Activated T-cell treated with anti-CD3 and anti-CD28 coated beads, Interleukin-2, amount 50 U/mL, for 48 hours (primary cell): Measurements from ENCODE around the gene CC2D2A.

Experiments used
- DNase-seq, 2 experiments: peaks; one replicate each; pipeline ENCODE4 v3.0.0-alpha.2; 2020

CC2D2A gene

DNA sequence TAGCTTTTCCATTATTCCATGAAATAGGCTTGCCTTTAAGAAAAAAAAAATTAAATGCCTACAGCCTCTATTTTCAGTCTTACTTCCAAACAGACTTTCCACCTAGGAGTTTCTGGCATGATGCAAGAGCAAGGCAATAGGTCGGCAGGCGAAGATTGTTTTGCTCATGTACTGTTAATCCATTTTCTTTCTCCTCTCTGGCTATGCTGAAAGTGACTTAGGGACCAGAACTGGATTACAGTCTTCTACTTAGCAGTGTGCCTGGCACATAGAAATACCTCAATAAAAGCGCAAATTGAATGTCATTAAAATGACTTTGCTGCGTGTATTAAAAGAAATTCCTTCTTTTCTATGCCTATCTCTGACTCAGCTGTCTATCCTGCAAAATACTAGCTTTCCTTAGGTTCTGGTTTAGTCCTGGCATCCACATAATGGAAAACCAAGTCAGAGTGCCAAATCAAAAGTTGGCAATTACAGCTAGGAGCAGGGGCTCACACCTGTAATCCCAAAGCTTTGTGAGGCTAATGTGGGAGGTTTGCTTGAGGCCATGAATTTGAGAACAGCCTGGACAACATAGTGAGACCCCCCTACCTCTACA is 51.9 kb downstream of the CC2D2A start:
- DNase-seq: no peak

DNA sequence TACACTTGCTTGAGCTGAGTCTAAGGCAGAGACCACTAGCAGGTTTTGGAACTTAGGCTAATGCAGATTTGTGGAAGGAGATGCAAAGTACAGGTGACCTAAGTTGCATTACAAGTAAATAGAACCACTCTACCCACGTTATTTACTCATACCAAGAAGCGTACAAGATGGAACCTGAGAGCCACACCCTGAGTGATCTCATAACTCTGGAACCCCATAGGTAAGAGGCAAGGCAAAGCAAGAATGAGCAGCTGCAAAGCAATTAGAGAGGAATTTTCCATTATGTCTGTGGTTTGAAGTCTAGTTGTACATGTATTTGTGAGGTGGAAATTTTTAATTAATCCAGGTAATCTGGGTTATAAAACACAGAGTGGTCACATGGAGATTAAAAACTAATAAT is 55.4 kb downstream of the CC2D2A start:
- no peak for DNase-seq

DNA sequence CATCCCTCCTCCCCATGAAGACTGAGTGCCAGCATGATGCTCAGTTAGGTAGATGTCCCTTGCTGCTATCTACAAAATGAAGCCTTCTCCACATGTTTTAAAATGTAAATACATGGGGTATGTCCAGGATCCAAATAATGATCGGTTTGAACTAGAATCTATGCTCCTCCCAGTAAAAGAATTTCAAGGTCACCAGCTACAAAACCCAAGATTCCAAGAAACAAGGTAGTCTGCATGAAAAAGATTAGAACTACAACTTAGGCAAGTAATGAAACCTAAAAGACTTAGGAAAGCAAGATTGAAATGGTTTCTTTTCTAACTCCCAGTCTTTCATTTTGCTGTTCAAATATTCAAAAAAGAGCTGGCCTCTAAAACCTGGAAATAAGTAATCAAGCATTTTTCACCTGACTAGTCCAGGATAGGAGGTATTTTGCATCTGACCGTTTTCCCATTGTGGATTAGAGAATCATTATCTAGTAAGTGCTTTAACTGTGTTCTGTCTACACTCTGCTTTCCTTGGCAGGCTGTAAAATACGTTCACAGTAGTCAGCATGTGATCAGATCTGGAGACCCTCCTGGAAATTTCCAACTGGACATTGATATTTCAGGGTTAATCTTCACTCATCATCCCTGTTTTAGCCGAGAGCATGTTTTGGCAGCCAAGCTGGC is 57.4 kb downstream of the CC2D2A start:
- DNase-seq: no peak

DNA sequence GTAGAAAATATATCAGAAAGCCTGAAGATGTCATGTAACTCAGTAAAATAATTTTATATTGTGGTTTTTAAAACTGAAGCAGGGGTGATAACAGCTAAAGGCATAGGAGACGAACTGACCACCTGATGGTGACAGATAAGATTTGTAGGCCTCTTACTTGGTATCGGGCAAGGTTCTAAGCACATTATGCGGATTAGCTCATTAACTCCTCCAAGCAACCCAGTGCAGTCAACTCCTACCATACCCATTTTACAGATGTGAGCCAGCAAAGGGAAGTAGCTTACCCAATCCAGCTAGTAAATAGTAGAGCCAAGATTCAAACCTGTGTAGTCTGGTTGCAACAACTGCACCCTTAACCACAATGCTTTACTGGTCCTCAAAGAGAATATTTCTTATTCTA is 62.1 kb downstream of the CC2D2A start:
- no peak for DNase-seq

DNA sequence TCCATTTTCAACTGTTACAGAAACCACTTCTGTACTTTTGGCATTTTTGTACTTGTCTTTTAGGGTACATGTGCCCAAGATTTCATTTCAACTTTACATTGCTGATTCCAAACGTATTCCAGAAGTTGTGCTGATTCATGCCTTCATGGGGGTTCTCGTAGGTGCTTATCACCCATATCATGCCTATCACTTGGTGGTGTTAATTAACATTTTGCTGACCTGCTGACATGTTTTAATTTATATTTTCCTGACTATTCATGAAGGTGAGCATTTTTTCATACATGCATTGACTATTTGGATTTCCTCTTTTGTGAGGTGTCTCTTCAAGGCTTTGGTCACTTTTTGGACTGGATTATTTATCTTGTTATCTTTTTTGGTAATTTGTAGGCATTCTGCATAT is 64.1 kb downstream of the CC2D2A start:
- DNase-seq: no peak

DNA sequence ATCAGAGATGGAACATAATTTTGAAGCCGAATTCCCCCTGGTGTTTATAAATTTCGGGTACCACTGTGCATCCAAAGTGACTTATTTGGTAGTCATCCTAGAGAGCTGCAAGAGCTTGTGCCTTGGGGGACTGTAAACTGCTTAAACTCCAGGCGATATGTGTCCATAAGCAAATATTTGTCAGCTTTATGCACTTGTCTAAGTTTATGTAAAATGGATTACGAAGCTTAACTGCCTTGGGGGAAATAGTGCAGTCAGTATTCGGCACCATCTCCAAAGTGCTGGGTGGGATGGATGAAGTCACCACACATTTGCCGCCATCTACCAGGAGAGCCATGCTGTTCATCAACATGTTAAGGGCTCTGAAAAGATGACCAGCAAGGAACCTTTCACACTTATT is 65.9 kb downstream of the CC2D2A start:
- no peak for DNase-seq

DNA sequence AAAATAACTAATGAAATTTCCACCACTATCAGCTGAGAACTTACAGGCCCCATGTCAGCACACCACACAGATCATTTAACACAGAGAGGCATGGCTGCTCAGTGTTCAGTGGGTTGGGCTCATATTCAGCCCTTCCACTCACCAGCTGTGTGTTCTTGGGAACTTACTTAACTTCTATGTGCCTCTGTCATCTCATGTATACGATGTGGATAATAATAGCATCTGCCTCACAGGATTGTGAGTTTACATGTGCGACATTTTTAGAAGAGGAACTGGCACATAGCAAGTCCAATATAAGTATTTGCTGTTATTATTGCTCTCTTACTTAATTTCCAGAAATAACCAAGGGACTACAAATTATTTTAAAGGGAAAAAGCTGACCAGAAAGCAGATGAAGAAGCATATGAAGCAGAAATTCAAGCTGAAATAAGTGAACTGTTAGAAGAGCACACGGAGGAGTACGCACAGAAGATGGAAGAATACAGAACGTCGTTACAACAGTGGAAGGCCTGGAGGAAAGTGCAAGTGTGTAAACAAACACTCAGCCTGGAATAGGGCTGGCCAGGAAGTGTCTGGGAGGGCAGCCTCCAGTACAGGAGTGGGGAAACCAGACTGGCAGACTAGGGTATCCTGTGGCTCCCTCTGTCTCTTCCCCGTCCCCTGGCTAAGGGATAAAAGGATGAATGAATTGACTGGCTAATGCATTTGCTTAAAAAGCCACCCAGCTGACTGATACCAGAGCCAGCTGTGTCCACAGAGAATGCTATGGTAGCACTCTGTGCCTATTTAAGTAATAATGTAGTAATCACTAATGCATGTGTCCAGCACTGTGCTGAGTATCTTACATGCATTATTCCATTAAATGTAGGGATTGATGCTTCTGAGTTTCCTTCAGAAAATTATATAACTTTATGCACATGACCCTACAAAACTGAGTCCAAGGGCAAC is 67.1 kb downstream of the CC2D2A start:
- no peak for DNase-seq

DNA sequence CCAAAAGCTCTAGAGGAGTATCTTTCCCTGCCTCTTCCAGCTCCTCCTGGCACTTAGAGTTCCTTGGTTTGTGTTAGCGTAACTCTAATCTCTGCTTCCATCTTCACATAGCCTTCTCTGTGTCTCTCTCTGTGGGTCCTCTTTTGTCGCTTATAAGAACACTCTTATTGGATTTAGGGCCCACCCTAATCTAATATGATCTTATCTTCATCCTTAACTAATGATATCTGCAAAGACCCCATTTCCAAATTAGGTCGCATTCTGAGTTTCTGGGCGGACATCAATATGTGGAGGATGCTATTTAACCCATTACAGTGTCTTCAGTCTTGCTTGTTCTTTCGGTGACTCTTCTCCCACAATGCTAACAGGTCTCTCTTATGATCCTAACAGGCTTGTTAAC is 72.3 kb downstream of the CC2D2A start:
- no peak for DNase-seq

DNA sequence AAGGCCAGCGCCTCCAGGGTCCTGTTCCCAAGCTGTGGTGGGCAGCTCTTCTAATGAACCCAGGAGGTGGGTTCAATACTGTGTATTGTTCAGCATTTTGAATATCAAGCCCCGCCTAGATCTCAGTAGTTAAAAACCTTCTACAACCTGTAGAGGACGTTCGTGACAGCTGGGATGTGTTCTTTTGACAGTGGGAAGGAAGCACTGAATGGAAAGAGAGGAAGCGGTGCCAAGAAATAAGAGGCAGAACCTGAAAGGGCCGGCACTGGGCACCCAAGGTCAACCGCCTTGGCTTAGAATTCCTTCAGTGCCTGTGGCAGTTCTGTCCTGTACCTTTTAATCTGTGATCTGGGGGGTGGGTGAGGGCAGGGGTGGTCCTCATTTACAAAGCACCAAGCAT is 73.1 kb downstream of the CC2D2A start:
- DNase-seq: no peak

DNA sequence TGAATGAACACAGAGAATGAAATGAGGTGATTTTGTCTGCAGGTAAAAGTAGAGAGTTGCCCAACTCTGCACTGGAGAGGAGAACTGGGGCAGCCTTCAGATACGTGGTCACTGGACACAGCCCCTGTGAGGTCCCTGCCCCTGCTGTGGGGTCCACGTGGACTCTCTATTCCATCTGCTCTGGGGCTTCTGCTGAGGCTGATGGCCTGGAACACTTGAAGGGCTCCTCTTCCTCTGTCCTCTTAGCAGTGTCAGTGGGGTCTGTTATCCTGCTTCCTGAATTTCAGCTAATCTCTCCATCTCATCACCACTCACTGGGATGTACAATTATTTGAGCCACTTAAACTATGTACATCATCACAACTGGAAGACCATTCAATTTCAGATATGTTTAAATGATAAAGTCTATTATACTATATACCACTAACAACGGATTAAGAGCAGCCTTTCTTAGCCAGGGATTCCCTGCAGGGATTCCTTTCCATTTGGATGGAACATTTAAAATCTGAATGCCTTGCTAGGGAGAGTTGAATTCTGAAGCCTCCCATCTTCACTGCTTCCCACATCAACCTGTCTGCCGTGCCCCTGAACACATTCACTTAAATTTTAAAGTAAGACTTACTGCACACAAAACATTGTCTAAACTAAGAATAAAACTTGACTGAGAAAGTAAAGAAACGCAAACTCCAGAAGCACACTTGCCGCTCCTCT is 74.0 kb downstream of the CC2D2A start:
- DNase-seq: no peak

DNA sequence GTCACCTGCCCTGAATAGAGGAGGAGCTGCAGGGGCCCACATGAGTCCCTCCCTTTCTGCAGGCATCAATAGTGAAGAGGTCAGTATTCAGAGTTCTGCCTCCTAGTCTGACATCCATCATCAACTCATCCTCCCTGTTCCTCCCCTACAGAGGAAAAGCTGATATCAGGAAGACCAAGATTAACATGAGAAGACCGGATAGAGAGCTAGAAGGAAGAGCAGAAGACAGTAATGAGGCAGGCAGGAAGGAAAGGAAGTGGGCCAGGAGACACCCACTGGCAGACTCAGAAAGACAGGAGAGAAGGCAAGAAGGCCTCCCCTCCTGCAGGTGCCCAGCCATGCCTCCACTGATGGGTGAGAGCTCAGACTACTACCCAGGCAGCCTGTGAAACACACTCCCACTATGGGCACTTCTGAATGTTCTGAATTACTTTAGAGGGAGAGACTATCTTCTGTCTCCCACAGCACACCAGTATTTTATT is 74.6 kb downstream of the CC2D2A start:
- DNase-seq: no peak

DNA sequence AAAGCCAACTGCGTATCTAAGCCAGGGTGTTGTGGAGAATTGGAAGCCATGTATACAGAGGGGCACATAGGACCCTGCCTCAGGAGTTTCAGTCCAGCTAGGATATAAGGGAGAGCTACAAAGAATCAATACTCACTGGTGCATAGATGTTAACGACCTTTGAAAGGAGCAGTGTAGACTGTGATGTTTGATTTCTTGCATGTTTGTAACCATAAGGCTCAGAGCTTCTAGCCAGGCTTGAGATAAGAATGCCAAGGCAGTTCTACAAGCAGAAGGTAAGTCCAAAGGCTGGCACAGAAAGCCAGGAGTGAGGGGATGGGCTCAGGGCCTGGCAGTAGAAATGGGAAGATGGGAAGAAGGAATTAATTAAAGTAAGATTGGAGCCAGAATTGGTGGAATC is 75.7 kb downstream of the CC2D2A start:
- no peak for DNase-seq

DNA sequence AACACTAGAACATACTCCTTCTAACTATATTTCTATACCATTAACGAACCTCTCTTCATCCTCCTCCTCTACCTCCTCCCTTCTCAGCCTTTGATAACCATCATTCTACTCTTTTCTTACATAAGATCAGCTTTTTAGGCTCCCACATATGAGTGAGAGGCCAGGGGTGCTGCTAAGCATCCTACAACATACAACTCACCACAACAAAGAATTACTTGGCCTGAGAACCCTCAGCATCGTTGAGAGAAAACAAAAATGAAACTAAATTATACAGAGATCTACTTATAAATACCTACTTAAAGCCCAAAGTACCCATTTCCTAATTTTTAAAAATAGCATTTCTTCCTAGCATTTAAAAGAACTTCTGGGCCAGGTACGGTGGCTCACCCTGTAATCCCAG is 77.7 kb downstream of the CC2D2A start:
- no peak for DNase-seq

DNA sequence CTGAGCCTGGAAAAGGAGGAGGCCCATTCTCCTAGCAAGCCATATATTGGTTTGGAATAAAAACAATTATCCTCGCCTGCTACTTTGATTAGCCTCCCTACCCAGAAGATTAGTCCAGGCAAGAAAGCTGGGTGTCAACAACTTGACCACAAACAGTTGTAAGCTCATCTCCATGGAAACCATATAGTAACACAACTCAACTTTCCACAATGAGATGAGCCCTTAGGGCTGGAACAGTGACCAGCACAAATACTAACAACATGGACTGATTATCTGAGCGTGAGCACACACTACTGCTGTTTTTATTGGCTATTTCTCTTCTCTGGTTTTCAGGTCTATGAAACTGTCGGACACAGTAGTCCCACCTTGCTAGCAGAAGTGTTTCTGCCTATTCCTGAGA is 80.8 kb downstream of the CC2D2A start:
- DNase-seq: no peak

DNA sequence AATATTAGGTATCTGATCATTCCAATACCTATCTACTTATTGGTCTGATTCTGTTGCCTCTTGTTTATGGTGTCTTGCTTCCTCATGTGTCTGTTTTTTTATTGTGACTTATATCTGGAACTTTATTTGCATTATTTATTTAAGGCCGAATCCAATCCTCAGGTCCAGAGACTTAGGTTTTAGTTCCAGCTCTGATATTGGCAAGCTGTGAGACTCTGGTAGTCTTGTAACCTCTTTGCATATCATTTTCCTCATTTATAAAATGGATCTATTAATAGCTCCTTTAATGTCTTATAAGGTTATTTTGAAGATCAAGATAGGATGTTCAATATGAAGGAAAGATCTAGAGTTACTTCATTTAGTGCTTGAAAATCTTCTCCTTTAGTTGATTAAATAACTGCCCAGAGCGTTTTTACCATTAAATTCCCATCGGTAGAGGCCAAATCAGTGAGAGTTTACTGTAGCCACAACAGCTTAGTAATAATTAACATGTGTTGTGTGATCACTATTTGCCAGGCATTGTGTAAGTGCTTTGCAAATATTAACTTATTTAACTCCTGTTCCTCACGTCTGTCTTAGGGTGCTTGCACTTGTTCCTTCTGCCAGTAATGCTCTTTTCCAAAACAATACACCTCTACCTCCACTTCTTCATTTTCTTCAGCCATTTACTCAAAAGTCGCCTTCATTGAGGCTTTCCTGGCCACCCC is 82.2 kb downstream of the CC2D2A start:
- DNase-seq: no peak

DNA sequence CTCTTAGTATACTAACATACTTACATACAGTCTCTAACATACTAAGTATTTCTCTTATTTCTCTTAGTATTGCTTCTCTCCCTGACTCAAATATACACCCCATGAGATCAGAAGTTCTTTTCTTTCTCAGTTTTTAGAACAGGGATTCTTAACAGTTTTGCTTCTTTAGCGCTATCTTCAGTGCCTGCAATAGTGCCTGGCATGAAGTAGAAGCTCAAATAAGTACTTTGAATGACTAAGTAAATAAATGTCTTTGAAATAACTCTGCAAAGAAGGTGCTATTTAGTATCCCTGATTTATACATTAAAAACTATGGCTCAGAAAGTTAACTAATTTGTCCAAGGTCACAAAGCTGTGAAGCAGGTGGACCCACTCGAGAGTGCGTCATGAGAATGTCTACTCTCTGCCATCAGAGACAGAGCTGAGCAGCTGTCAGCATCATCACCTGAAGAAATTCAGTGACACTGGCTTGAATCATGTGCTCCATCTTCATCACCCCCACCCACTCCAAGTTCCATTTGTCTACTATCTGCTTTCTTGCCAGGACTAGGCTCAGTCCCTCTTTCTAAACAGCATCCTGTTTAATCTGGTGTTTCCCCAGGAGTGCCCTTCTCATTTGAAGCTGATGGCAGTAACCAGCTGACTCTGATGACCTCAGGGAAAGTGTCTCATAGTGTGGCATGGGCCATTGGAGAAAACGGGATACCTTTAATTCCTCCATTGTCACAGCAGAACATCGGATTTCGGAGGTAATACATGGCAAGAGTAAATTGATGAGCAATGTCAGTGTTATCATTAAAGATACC is 83.1 kb downstream of the CC2D2A start:
- no peak for DNase-seq

DNA sequence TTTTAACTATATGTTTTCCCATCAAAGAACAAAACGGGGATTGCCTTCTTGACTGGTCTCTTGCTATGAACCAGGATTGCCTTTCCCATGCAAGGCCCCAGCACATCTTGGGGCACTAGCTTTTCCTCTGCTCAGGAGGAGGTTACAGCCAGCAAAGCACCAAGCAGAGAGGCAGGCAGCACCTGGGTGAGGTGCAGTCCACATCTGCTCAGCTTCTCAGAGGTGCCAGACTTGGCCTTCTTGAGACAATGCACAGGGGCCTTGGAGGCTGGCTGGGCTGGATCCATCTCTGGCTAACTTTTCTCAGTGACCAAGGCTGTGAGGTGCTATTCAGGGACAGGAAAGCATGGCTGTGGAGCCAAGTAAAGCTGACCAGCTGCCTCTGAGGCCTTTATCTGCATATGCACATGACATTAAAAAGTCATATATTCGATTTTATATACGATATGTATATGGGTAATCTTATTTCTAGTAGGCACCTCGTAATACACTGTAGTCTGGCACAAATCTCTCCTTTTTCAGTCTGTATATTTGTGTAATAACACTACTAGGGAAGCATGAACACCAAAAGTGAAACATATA is 86.9 kb downstream of the CC2D2A start:
- no peak for DNase-seq

DNA sequence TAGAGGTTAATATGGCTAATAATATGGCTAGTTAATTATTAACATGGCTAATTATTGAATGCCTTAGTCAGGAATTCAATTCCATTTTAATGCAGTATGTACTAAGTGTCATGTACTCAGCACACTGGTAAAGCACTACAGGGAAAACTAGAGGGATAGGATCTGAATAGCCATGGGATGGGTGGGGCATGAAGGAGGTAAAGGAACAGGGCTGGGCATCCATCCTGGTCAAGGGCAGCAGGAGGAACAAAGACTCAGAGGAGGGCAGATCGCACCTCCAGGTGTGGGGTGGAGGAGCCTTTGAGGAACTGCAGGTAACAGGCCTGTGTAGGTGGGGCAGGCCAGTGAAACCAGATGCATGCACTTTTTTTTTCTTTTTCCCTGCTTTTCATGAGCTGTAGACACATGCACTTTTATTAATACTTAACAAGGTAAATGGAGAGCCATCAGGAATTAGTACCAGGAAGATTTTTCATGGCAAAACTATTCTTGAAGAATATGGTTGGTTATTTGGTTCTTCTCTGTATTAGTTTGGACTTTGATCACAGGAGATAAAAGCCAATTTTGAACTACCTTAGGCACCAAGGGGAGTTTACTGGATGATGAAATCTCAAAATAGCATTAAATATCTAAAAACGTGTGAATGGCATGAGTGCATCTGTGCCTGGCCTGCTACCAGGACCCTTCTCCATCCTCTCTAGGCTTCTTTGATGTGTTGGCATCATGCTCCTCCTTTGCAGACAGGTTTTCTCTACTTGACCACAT is 88.3 kb downstream of the CC2D2A start:
- no peak for DNase-seq

DNA sequence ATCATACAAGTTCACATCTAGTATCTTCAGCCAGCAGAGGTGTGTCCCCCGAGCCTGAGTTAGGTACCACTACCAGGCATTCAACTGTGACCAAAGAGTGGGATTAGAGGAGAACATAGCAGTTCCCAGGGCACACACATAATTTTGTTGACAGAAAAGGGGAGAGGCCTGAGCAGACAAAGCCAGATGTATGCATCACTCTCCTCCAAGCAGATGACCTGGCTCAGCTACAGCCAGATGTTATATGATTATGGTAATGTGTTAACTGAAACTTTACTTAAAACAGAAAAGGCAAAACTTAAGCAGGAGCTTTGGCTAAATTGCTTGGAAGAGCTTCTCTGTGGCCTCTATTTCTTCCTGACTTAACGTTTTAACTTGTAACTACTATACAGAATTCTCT is 88.9 kb downstream of the CC2D2A start:
- no peak for DNase-seq

DNA sequence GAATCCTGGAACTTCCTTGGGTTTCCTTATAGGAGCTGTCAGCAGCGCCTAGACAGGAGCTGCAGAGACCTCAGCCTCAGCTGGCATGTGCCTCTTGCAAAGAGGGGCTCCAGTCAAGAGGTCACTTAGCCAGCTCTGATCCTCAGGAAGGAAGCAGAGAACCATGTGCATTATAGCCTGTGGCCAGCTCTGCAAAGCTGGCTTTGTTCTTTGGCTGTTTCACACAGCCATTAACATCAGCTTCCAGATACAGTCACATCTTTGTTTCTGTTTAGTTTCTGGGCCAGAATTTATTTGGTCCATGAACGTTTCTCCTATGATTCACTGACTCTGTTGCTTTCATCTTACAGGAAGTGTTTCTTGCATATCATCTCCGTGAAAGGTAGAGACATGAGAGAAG is 92.4 kb downstream of the CC2D2A start:
- DNase-seq: no peak

DNA sequence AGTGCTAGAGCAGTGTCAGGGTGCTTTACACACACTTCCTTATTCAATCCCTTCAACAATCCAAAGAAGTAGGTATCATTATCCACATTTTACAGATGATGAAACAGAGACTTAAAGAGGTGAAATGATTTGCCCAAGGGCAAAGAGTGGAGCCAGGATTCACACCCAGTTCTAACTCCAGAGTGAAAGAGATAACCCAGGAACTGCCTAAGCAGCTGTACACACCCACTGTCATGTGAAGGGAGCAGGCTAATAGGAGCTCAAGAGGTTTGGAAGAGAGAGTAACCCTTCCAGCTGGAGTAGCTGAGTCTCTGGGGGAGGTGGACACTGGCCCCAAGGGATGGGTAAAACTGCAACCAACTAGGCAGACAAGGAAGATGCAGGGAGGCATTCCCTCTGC is 92.9 kb downstream of the CC2D2A start:
- no peak for DNase-seq
